NCI-H1092 treated with DMSO at 0.1 percent for 48 hours (cell line): ENCODE measurements around the gene BRSK2.
"Not testable (repeated sequence)": the region's sequence is repeated elsewhere in the genome, so short reads cannot be mapped to it uniquely, and the experiment has no call there.

ENCODE experiments used
- DNase-seq: peaks from one replicate; lab custom pipeline; 2025; lab: John Stamatoyannopoulos, UW

BRSK2 gene

DNA sequence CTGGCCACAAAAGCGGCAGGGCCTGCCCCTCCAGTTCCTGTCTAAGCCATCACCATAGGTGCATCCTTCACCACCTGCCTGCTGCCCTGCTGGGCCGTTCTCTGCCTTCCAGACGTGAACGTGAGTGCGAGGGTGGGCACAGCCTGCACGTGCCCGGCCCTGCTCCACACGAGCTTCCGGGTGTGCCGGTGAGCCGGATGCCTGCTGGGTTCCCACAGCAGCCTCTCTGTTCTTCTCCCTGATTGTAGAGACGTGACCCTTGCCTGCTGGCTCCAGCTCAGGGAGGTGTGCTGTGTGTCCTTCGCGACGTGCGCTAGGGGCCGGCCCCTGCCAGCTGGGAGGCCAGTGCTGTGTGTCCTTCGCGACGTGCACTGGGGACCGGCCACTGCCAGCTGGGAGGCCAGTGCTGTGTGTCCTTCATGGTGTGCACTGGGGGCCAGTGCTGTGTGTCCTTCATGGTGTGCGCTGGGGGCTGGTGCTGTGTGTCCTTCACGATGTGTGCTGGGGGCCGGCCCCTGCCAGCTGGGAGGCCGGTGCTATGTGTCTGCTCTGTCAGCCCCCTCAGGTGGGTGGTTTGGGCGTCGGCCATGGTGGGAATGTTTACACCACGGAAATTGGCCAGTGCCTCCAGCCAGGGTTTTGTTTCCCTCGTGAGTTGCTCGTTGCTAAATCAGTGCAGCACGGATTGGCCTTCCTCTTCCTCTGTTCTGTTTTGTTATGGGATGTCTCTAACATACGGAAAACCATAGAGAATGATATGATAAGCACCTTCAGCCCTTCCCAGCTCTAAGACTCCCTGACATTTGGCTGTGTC, 35.4 kb upstream of the BRSK2 start:
- DNase-seq, result no peak

- no peak for DNase-seq
Observed at GRCh38 chr11:1356007-1356435, 33.7 kb upstream of the BRSK2 start.

DNA sequence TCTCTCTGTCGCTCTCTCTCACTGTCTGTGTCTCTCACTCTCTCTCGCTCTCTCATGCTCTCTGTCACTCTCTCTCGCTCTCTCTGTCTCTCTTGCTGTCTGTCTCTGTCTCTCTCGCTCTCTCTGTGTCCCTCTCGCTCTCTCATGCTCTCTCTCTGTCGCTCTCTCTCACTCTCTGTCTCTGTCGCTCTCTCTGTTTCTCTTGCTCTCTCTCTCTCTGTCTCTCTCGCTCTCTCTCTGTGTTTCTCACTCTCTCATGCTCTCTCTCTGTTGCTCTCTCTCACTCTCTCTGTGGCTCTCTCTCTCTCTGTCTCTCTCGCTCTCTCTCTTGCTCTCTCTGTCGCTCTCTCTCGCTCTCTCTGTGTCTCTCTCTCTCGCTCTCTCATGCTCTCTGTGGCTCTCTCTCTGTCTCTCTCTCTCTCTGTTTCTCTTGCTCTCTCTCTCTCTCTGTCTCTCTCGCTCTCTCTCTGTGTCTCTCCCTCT, 33.2 kb upstream of the BRSK2 start:
- DNase-seq, result no peak

DNA sequence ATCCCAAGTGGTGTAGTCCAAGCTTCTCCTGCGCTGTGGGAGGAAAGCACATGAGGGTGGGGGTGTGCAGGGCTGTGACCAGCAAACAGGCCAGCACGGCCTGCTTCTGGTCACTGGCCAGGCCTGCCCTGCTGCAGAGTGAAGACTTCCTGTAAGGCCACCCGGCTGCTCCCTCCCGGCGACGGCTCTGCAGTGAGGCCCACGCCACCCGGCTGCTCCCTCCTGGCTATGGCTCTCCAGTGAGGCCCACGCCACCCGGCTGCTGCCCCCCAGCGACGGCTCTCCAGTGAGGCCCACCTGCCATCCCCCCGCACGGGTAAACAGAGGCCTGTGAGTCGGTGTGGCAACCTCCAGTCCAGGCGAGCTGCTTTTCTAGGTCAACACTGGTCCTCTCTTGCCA, 31.4 kb upstream of the BRSK2 start:
- DNase-seq, result no peak

GRCh38 chr11:1358931-1359330, 30.8 kb upstream of the BRSK2 start:
- DNase-seq, result not testable (repeated sequence)

DNA sequence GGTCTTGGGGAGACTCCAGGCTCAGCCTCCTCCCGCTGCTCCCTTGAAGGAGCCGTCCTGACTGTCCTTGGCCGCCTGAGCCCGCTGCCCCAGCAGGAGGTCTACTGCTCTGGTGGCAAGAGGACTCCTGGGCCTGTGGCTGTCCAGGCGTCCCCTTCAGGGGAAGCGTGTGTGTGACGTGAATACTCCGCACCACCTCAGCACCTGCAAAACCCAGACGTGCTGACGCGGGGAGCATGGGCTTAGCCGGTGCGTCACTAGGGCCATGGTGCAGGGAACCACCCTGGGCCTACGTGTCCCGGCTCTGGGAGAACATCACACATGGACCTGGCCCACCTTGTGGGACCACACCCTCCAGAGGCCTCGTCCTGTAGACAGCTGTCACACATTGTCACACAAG, 30.2 kb upstream of the BRSK2 start:
- no peak for DNase-seq

GRCh38 chr11:1360181-1360834, 29.4 kb upstream of the BRSK2 start:
- no peak for DNase-seq

DNA sequence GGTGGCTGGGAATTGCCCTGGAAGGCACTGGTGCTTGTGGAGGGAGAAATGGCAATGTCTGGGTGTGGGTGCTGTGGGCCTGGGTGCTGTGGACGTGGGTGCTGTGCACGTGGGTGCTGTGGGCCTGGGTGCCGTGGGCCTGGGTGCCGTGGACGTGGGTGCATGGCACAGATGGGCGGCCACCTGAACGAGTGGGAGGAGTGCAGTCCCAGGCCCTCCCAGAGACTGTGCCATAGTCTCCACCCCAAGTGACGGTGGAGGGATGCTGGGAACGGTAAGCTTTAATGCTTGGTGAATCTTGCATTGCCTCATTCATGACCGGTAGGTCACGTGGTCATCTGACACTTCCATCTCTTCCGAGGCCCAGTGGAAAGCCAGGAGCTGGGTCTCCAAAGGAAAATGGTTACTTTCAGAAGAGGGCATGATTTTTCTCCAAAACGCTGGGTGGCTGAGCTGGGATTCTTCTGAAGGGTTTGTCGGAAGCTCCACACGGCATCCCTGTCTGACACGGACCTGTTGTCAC, 28.8 kb upstream of the BRSK2 start:
- DNase-seq, result no peak

GRCh38 chr11:1361882-1362281, 27.9 kb upstream of the BRSK2 start:
- no peak for DNase-seq

DNA sequence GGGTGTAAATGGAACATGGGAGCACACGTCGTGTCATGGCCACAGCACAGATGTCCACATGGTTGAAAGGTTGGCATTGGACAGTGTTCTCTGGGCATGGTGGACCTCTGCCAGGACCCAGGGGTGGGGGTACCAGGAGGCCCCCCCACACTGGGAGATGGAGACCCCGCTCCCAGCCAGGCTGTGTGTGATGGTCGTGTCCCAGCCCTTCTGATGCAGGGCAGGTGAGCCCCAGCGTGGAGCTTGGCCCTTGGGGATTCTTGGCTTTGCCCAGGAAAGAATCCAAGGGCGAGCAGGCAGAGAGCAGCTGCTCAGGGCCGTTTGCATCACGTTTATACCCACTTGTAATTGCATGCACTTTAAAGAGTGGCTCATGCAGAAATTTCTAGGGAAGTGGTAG, 22.0 kb upstream of the BRSK2 start:
- DNase-seq, result no peak

DNA sequence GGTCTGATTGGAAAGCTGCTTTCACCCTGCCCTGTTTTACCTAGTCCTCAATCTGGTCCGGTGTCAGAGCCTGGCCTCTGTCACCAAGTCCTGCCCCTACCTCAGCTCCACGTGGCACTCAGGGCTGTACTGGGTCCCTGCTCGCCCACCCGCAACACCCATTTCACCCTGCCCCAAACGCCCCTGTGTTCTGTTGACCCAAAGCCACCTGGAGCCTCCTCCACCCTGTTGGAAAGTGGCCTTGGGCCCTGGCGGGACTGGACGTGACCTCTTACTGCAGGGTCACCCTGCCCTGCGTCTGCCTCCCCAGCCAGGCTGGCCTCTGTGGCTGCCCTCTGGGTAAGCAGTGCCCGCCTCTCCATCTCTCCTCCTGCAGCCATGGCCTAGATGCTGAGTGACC, 21.5 kb upstream of the BRSK2 start:
- DNase-seq, result no peak

GRCh38 chr11:1368966-1369365, 20.8 kb upstream of the BRSK2 start:
- DNase-seq, result no peak

GRCh38 chr11:1369371-1370005, 20.2 kb upstream of the BRSK2 start:
- no peak for DNase-seq

DNA sequence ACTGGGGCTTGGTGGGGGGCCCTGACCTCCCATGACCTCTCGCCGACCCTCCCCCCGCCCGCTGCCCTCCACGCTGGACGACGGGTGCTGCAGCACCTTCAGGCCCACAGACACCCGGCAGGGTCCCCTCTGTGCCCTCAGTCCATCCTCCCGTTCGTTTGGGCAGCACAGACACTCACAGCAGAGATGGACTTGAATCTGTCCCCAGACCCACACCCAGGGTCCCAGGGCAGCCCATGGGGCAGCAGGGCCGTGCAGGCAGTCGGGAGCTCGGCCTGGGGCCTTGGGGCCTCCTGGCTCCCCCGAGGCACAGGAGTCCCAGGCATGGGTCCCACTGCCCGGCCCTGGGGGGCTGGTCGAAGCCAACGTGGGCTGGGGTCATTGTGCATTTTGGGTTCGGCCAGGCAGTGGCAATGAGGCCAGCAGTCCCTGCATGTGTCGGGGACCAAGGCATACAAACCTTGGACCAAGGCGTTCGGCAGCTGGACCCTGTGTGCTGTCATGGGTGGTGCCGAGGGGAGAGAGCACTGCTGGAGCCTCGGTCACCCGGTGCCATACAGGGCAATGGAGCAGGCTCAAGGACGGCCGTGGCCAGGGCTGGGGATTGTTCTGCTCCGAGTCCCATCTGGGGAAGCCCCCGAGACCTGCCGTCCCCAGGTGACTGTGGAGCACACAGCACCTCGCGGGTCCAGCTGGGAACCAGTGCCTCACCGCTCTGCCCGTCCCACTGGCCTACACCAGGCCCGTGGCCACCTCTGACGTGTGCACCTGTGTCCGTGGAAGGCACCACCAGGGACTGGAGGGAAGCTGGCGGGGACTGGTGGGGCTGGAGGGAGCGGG, 19.3 kb upstream of the BRSK2 start:
- no peak for DNase-seq

DNA sequence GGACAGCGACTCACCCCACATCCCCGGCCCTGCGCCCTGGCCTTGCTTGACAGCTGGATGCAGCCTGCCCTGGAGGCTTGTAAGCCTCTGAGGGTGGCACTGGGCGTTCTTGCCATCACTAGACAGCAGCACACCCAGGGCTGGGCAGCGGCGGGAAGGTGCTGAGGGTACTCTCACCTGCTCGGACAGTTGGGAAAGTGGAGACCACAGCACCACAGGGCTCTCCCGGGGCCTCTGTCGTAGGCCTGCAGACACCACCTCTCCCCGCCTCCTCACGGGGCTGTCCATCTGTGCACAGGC, 18.8 kb upstream of the BRSK2 start:
- no peak for DNase-seq

DNA sequence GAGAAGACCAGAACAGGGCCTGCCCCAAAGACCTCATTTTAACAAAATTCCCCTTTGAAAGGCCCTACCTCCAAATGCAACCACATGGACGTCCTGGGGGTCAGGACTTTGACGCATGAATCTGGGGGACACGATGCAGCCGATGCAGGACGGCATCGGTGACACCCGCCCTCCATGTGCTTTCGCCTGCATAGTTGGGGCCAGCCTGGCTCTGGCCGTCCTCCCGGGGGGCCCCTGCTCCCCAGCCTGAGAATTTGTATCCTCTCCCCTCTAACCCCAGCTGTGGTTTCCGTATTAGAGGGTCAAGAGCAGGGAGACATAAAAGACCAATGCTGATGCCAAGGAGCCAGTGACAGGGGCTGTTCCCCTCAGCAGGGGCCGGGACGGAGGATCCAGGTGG, 18.4 kb upstream of the BRSK2 start:
- no peak for DNase-seq

DNA sequence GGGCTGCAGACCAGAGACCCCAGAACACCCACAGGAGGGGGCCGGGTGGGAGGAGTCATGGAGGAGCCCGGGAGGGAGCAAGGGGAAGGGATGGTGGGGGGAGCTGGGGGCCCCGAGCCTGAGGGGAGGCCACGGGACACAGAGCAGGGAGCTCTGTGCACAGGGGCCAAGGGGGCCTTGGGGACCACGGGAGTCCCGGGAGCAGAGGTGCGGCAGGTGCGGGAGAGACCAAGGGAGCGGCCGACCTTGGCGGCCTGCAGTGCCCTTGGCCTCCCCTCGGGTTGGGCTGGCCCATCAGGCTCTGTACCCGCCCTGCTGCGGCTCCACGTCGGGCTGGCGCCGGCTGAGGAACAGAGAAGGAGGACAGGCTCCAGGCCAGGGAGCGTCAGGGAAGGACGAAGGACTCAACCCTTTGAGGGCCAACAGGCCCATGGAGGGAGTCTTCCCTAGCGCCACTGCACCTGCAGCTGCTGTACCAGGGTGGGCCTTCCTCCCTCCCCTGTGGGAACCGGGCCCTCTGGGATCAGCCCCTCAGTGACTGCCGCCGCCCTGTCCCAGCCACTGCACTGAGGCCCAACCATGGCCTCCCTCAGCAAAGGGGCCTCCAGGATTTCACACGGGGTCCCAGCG, 17.8 kb upstream of the BRSK2 start:
- no peak for DNase-seq

DNA sequence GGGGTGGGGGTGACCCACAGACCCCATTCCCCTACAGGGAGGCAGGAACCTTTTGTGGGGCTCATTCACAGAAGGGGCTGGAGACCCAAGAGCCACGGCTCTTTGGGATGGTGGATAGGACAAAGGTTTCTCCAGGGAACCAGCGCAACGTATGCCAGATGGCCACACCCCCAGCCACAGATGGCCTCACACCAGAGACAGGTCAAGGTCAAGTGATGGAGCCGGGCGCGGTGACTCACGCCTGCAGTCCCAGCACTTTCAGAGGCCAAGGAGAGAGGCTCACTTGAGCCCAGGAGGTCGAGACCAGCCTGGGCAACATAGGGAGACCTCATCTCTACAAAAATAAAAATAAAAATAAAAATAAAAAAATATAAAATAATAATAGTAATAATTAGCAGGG, 17.1 kb upstream of the BRSK2 start:
- no peak for DNase-seq

- DNase-seq, result no peak
Observed at GRCh38 chr11:1373536-1374214, 16.1 kb upstream of the BRSK2 start.

- DNase-seq, result no peak
Observed at GRCh38 chr11:1375161-1375954, 14.4 kb upstream of the BRSK2 start.
